ENCODE data around the gene KLK14.

GRCh38 chr19:51127755-51128154 is 45.1 kb upstream of the KLK14 start:
- TF ChIP-seq CTCF (IDR thresholded peaks at IDR 0.05 in 2 of 3, conservative IDR thresholded peaks at IDR 0.05 in 1 of 3; ENCODE audit: borderline replicate concordance in 1 of 3, insufficient read depth in 1 of 3, low read depth in 2 of 3, low read length in 2 of 3), result no peak
- TF ChIP-seq SRF (IDR thresholded peaks at IDR 0.05; ENCODE audit: low read depth), result no peak
- TF ChIP-seq ZFX (IDR thresholded peaks at IDR 0.05), result no peak
- TF ChIP-seq ZNF274 (IDR thresholded peaks at IDR 0.05; ENCODE audit: low read depth, low read length), result no peak
- TF ChIP-seq FOSL1 (IDR thresholded peaks at IDR 0.05; ENCODE audit: low read depth), result no peak
- no peak for TF ChIP-seq REST (IDR thresholded peaks at IDR 0.05; ENCODE audit: low read depth)
- TF ChIP-seq CEBPB (IDR thresholded peaks at IDR 0.05; ENCODE audit: low read depth), result no peak

All from HCT116 (cell line).